Gastroesophageal sphincter (tissue), 3 donors: Measurements from ENCODE around the gene PTH.

Experiments
- CTCF ChIP-seq, 4 experiments: fragments of 200-600 bp in 2 of 4; fragments of 450-650 bp in 2 of 4; sonication (generic) in 1 of 4; IDR thresholded peaks; one replicate each; pipeline ENCODE4 v1.5.1; 2017 to 2019; ENCODE audit warnings: antibody characterized with exemption in 4 of 4, mild to moderate bottlenecking in 2 of 4, moderate library complexity in 2 of 4
- EP300 ChIP-seq: sonication (generic); formaldehyde crosslinking; IDR thresholded peaks from one replicate; pipeline ENCODE4 v1.6.1; 2017; ENCODE audit warnings: antibody characterized with exemption, mild to moderate bottlenecking
- POLR2A ChIP-seq, 2 donors: fragments of 450-650 bp; IDR thresholded peaks; one replicate each; pipeline ENCODE4 v1.6.1; 2017; ENCODE audit warnings: antibody characterized with exemption in 2 of 2, mild to moderate bottlenecking in 2 of 2, moderate library complexity in 1 of 2

GRCh38 chr11:13473013-13473722, 22.6 kb downstream of the PTH start:
- no peak for TF ChIP-seq EP300
- TF ChIP-seq CTCF (IDR thresholded peaks at IDR 0.05) = no peak
- no peak for TF ChIP-seq POLR2A (IDR thresholded peaks at IDR 0.05)
